ENCODE measurements around the gene PRCC.

The PRCC gene

GRCh38 chr1:156795787-156796186 lies 28.5 kb downstream of the PRCC start:
- H3K9me3 ChIP-seq (ENCODE audit: control insufficient read depth, low read length) = no peaks in the 10 kb centered on the region
- peaks cover 74% of the 10 kb centered on the region for H3K36me3 ChIP-seq (ENCODE audit: control insufficient read depth, insufficient read depth, low read length)
- 80 to 81% methylated on average over 7 of the region's 7 CpGs for WGBS, 2 experiments
- H3K4me1 ChIP-seq (ENCODE audit: control insufficient read depth, insufficient read depth, low read length) = no peaks in the 10 kb centered on the region
- H3K27ac ChIP-seq (ENCODE audit: insufficient read depth, low read depth, low read length, poor library complexity, severe bottlenecking) = no peak overlapping the region
- no peaks in the 10 kb centered on the region for H3K27me3 ChIP-seq (ENCODE audit: control insufficient read depth, insufficient read depth, low read length, poor library complexity, severe bottlenecking)
- no peak overlapping the region for H3K4me3 ChIP-seq (ENCODE audit: insufficient read depth, low read depth, low read length)

- Histone ChIP-seq H3K36me3 (ENCODE audit: control insufficient read depth, insufficient read depth, low read length) (peaks cover 68% of the 10 kb centered on the region), H3K4me3 (ENCODE audit: insufficient read depth, low read depth, low read length) (no peak overlapping the region), H3K27ac (ENCODE audit: insufficient read depth, low read depth, low read length, poor library complexity, severe bottlenecking) (no peak overlapping the region), H3K4me1 (ENCODE audit: control insufficient read depth, insufficient read depth, low read length) (no peaks in the 10 kb centered on the region), H3K27me3 (ENCODE audit: control insufficient read depth, insufficient read depth, low read length, poor library complexity, severe bottlenecking) (no peaks in the 10 kb centered on the region), H3K9me3 (ENCODE audit: control insufficient read depth, low read length) (no peaks in the 10 kb centered on the region)
- 95 to 97% methylated on average over 8 of the region's 8 CpGs for WGBS, 2 experiments
Observed at GRCh38 chr1:156796340-156797097, 29.2 kb downstream of the PRCC start.

- Histone ChIP-seq H3K4me3 (ENCODE audit: insufficient read depth, low read depth, low read length) (no peak overlapping the region), H3K9me3 (ENCODE audit: control insufficient read depth, low read length) (no peaks in the 10 kb centered on the region), H3K27me3 (ENCODE audit: control insufficient read depth, insufficient read depth, low read length, poor library complexity, severe bottlenecking) (no peaks in the 10 kb centered on the region), H3K36me3 (ENCODE audit: control insufficient read depth, insufficient read depth, low read length) (peaks cover 60% of the 10 kb centered on the region), H3K27ac (ENCODE audit: insufficient read depth, low read depth, low read length, poor library complexity, severe bottlenecking) (no peak overlapping the region), H3K4me1 (ENCODE audit: control insufficient read depth, insufficient read depth, low read length) (no peaks in the 10 kb centered on the region)
- WGBS, 2 experiments = 43 to 58% methylated on average over 3 to 4 of the region's 4 CpGs
Observed at GRCh38 chr1:156797212-156797871, 30.0 kb downstream of the PRCC start.

- H3K9me3 ChIP-seq (ENCODE audit: control insufficient read depth, low read length) = no peaks in the 10 kb centered on the region
- peaks cover 30% of the 10 kb centered on the region for H3K36me3 ChIP-seq (ENCODE audit: control insufficient read depth, insufficient read depth, low read length)
- WGBS, 2 experiments = 79 to 81% methylated on average over 7 of the region's 7 CpGs
- no peak overlapping the region for H3K4me3 ChIP-seq (ENCODE audit: insufficient read depth, low read depth, low read length)
- H3K4me1 ChIP-seq (ENCODE audit: control insufficient read depth, insufficient read depth, low read length) = peaks cover 12% of the 10 kb centered on the region
- no peak overlapping the region for H3K27ac ChIP-seq (ENCODE audit: insufficient read depth, low read depth, low read length, poor library complexity, severe bottlenecking)
- H3K27me3 ChIP-seq (ENCODE audit: control insufficient read depth, insufficient read depth, low read length, poor library complexity, severe bottlenecking) = no peaks in the 10 kb centered on the region
Observed at GRCh38 chr1:156801409-156802121, 34.2 kb downstream of the PRCC start.

- 92 to 95% methylated on average over 8 of the region's 8 CpGs for WGBS, 2 experiments
- Histone ChIP-seq H3K27me3 (ENCODE audit: control insufficient read depth, insufficient read depth, low read length, poor library complexity, severe bottlenecking) (no peaks in the 10 kb centered on the region), H3K4me3 (ENCODE audit: insufficient read depth, low read depth, low read length) (no peak overlapping the region), H3K4me1 (ENCODE audit: control insufficient read depth, insufficient read depth, low read length) (peaks cover 12% of the 10 kb centered on the region), H3K27ac (ENCODE audit: insufficient read depth, low read depth, low read length, poor library complexity, severe bottlenecking) (no peak overlapping the region), H3K36me3 (ENCODE audit: control insufficient read depth, insufficient read depth, low read length) (peaks cover 27% of the 10 kb centered on the region), H3K9me3 (ENCODE audit: control insufficient read depth, low read length) (no peaks in the 10 kb centered on the region)
Observed at GRCh38 chr1:156802421-156802935, 35.1 kb downstream of the PRCC start.

- peaks cover 20% of the 10 kb centered on the region for H3K36me3 ChIP-seq (ENCODE audit: control insufficient read depth, insufficient read depth, low read length)
- no peak overlapping the region for H3K4me3 ChIP-seq (ENCODE audit: insufficient read depth, low read depth, low read length)
- H3K4me1 ChIP-seq (ENCODE audit: control insufficient read depth, insufficient read depth, low read length) = peaks cover 12% of the 10 kb centered on the region
- 90 to 92% methylated on average over 13 of the region's 13 CpGs for WGBS, 2 experiments
- H3K9me3 ChIP-seq (ENCODE audit: control insufficient read depth, low read length) = no peaks in the 10 kb centered on the region
- H3K27ac ChIP-seq (ENCODE audit: insufficient read depth, low read depth, low read length, poor library complexity, severe bottlenecking) = no peak overlapping the region
- no peaks in the 10 kb centered on the region for H3K27me3 ChIP-seq (ENCODE audit: control insufficient read depth, insufficient read depth, low read length, poor library complexity, severe bottlenecking)
Observed at GRCh38 chr1:156803086-156803851, 35.9 kb downstream of the PRCC start.

GRCh38 chr1:156804026-156804425 lies 36.7 kb downstream of the PRCC start:
- peak overlapping the region; percentile 4 for H3K27ac ChIP-seq (ENCODE audit: insufficient read depth, low read depth, low read length, poor library complexity, severe bottlenecking)
- no peak overlapping the region for H3K4me3 ChIP-seq (ENCODE audit: insufficient read depth, low read depth, low read length)
- H3K4me1 ChIP-seq (ENCODE audit: control insufficient read depth, insufficient read depth, low read length) = peaks cover 12% of the 10 kb centered on the region
- peaks cover 16% of the 10 kb centered on the region for H3K36me3 ChIP-seq (ENCODE audit: control insufficient read depth, insufficient read depth, low read length)
- H3K9me3 ChIP-seq (ENCODE audit: control insufficient read depth, low read length) = no peaks in the 10 kb centered on the region
- no peaks in the 10 kb centered on the region for H3K27me3 ChIP-seq (ENCODE audit: control insufficient read depth, insufficient read depth, low read length, poor library complexity, severe bottlenecking)
- WGBS, 2 experiments = 97% methylated on average over 3 of the region's 3 CpGs

GRCh38 chr1:156804572-156805243 lies 37.4 kb downstream of the PRCC start:
- Histone ChIP-seq H3K4me3 (ENCODE audit: insufficient read depth, low read depth, low read length) (no peak overlapping the region), H3K27ac (ENCODE audit: insufficient read depth, low read depth, low read length, poor library complexity, severe bottlenecking) (peak overlapping the region; percentile 4), H3K4me1 (ENCODE audit: control insufficient read depth, insufficient read depth, low read length) (peaks cover 19% of the 10 kb centered on the region)

GRCh38 chr1:156805766-156806511 lies 38.6 kb downstream of the PRCC start:
- no peaks in the 10 kb centered on the region for H3K27me3 ChIP-seq (ENCODE audit: control insufficient read depth, insufficient read depth, low read length, poor library complexity, severe bottlenecking)
- WGBS, 2 experiments = 87 to 91% methylated on average over 3 of the region's 3 CpGs
- H3K4me1 ChIP-seq (ENCODE audit: control insufficient read depth, insufficient read depth, low read length) = peaks cover 19% of the 10 kb centered on the region
- no peak overlapping the region for H3K27ac ChIP-seq (ENCODE audit: insufficient read depth, low read depth, low read length, poor library complexity, severe bottlenecking)
- no peak overlapping the region for H3K4me3 ChIP-seq (ENCODE audit: insufficient read depth, low read depth, low read length)
- H3K36me3 ChIP-seq (ENCODE audit: control insufficient read depth, insufficient read depth, low read length) = no peaks in the 10 kb centered on the region
- H3K9me3 ChIP-seq (ENCODE audit: control insufficient read depth, low read length) = no peaks in the 10 kb centered on the region

More at GRCh38 chr1:156804572-156805243, 37.4 kb downstream of the PRCC start:
- peaks cover 11% of the 10 kb centered on the region for H3K36me3 ChIP-seq (ENCODE audit: control insufficient read depth, insufficient read depth, low read length)
- WGBS, 2 experiments = 69 to 72% methylated on average over 6 of the region's 6 CpGs
- no peaks in the 10 kb centered on the region for H3K9me3 ChIP-seq (ENCODE audit: control insufficient read depth, low read length)
- no peaks in the 10 kb centered on the region for H3K27me3 ChIP-seq (ENCODE audit: control insufficient read depth, insufficient read depth, low read length, poor library complexity, severe bottlenecking)
